ENCODE measurements around the gene LRP1B.

LRP1B gene

GRCh38 chr2:140627885-140628284, 1502.9 kb downstream of the LRP1B start:
- no peak for FAIRE-seq
- no peak for DNase-seq (ENCODE audit: insufficient read length)
- TF ChIP-seq TAF1 (IDR thresholded peaks at IDR 0.05; ENCODE audit: borderline replicate concordance, low read depth, low read length) (no peak), POLR2A (IDR thresholded peaks at IDR 0.05; ENCODE audit: low read depth, low read length) (no peak), POLR2AphosphoS5 (IDR thresholded peaks at IDR 0.05; ENCODE audit: low read depth, low read length) (no peak)

GRCh38 chr2:140627136-140627535, 1503.7 kb downstream of the LRP1B start:
- no peak for TF ChIP-seq POLR2AphosphoS5 (IDR thresholded peaks at IDR 0.05; ENCODE audit: low read depth, low read length)
- no peak for TF ChIP-seq TAF1 (IDR thresholded peaks at IDR 0.05; ENCODE audit: borderline replicate concordance, low read depth, low read length)
- no peak for TF ChIP-seq POLR2A (IDR thresholded peaks at IDR 0.05; ENCODE audit: low read depth, low read length)
- DNase-seq (ENCODE audit: insufficient read length): no peak
- no peak for FAIRE-seq

- TF ChIP-seq POLR2A (IDR thresholded peaks at IDR 0.05; ENCODE audit: low read depth, low read length) (no peak), POLR2AphosphoS5 (IDR thresholded peaks at IDR 0.05; ENCODE audit: low read depth, low read length) (no peak), TAF1 (IDR thresholded peaks at IDR 0.05; ENCODE audit: borderline replicate concordance, low read depth, low read length) (no peak)
- FAIRE-seq: no peak
- no peak for DNase-seq (ENCODE audit: insufficient read length)
Measured at GRCh38 chr2:140624200-140624599, 1506.6 kb downstream of the LRP1B start.

GRCh38 chr2:140621583-140622362, 1509.0 kb downstream of the LRP1B start:
- TF ChIP-seq TAF1 (IDR thresholded peaks at IDR 0.05; ENCODE audit: borderline replicate concordance, low read depth, low read length): no peak
- no peak for TF ChIP-seq POLR2AphosphoS5 (IDR thresholded peaks at IDR 0.05; ENCODE audit: low read depth, low read length)
- TF ChIP-seq POLR2A (IDR thresholded peaks at IDR 0.05; ENCODE audit: low read depth, low read length): no peak
- FAIRE-seq (no peak), DNase-seq (ENCODE audit: insufficient read length) (no peak)

GRCh38 chr2:140604788-140605187, 1526.0 kb downstream of the LRP1B start:
- TF ChIP-seq TAF1 (IDR thresholded peaks at IDR 0.05; ENCODE audit: borderline replicate concordance, low read depth, low read length): no peak
- TF ChIP-seq POLR2A (IDR thresholded peaks at IDR 0.05; ENCODE audit: low read depth, low read length): no peak
- FAIRE-seq: no peak
- no peak for DNase-seq (ENCODE audit: insufficient read length)

GRCh38 chr2:140604096-140604495, 1526.7 kb downstream of the LRP1B start:
- no peak for FAIRE-seq
- DNase-seq (ENCODE audit: insufficient read length): no peak
- TF ChIP-seq TAF1 (IDR thresholded peaks at IDR 0.05; ENCODE audit: borderline replicate concordance, low read depth, low read length) (no peak), POLR2A (IDR thresholded peaks at IDR 0.05; ENCODE audit: low read depth, low read length) (no peak), POLR2AphosphoS5 (IDR thresholded peaks at IDR 0.05; ENCODE audit: low read depth, low read length) (no peak)

GRCh38 chr2:140603416-140603815, 1527.4 kb downstream of the LRP1B start:
- TF ChIP-seq TAF1 (IDR thresholded peaks at IDR 0.05; ENCODE audit: borderline replicate concordance, low read depth, low read length) (no peak), POLR2A (IDR thresholded peaks at IDR 0.05; ENCODE audit: low read depth, low read length) (no peak), POLR2AphosphoS5 (IDR thresholded peaks at IDR 0.05; ENCODE audit: low read depth, low read length) (no peak)
- FAIRE-seq (no peak), DNase-seq (ENCODE audit: insufficient read length) (no peak)

GRCh38 chr2:140601801-140602200, 1529.0 kb downstream of the LRP1B start:
- TF ChIP-seq POLR2AphosphoS5 (IDR thresholded peaks at IDR 0.05; ENCODE audit: low read depth, low read length) (no peak), TAF1 (IDR thresholded peaks at IDR 0.05; ENCODE audit: borderline replicate concordance, low read depth, low read length) (no peak), POLR2A (IDR thresholded peaks at IDR 0.05; ENCODE audit: low read depth, low read length) (no peak)
- FAIRE-seq (no peak), DNase-seq (ENCODE audit: insufficient read length) (no peak)

- no peak for DNase-seq (ENCODE audit: insufficient read length)
- no peak for FAIRE-seq
Measured at GRCh38 chr2:140601342-140601741, 1529.5 kb downstream of the LRP1B start.

GRCh38 chr2:140600116-140600515, 1530.7 kb downstream of the LRP1B start:
- FAIRE-seq: no peak
- DNase-seq (ENCODE audit: insufficient read length): no peak
- TF ChIP-seq POLR2A (IDR thresholded peaks at IDR 0.05; ENCODE audit: low read depth, low read length) (no peak), TAF1 (IDR thresholded peaks at IDR 0.05; ENCODE audit: borderline replicate concordance, low read depth, low read length) (no peak), POLR2AphosphoS5 (IDR thresholded peaks at IDR 0.05; ENCODE audit: low read depth, low read length) (no peak)

More at GRCh38 chr2:140601342-140601741, 1529.5 kb downstream of the LRP1B start:
- TF ChIP-seq TAF1 (IDR thresholded peaks at IDR 0.05; ENCODE audit: borderline replicate concordance, low read depth, low read length): no peak
- TF ChIP-seq POLR2AphosphoS5 (IDR thresholded peaks at IDR 0.05; ENCODE audit: low read depth, low read length): no peak
- no peak for TF ChIP-seq POLR2A (IDR thresholded peaks at IDR 0.05; ENCODE audit: low read depth, low read length)

GRCh38 chr2:140597836-140598235, 1533.0 kb downstream of the LRP1B start:
- FAIRE-seq (no peak), DNase-seq (ENCODE audit: insufficient read length) (no peak)
- no peak for TF ChIP-seq POLR2AphosphoS5 (IDR thresholded peaks at IDR 0.05; ENCODE audit: low read depth, low read length)
- TF ChIP-seq TAF1 (IDR thresholded peaks at IDR 0.05; ENCODE audit: borderline replicate concordance, low read depth, low read length): no peak
- no peak for TF ChIP-seq POLR2A (IDR thresholded peaks at IDR 0.05; ENCODE audit: low read depth, low read length)

GRCh38 chr2:140597205-140597604, 1533.6 kb downstream of the LRP1B start:
- no peak for FAIRE-seq
- no peak for DNase-seq (ENCODE audit: insufficient read length)
- TF ChIP-seq POLR2AphosphoS5 (IDR thresholded peaks at IDR 0.05; ENCODE audit: low read depth, low read length): no peak
- no peak for TF ChIP-seq POLR2A (IDR thresholded peaks at IDR 0.05; ENCODE audit: low read depth, low read length)
- no peak for TF ChIP-seq TAF1 (IDR thresholded peaks at IDR 0.05; ENCODE audit: borderline replicate concordance, low read depth, low read length)
